ENCODE measurements around the gene LAMA2.

Gene LAMA2

DNA sequence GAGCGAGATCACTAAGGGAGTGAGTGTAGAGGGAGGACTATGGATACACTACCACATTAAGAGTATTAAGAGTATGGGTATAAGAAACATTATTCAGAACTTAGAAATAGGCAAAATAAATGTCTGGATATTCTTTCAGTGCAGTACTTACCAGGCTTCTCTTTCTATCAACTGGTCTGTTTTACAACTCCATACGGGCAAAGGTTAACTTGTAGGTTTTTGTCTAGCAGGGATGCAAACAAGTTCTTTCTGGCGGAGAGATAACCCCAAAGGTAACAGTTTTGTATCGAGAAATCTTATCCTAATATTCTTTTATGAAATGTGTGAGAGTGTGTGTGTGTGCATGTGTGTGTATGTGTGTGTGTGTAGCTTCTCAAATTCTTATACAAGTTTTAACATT is 640.9 kb downstream of the LAMA2 start:
- Histone ChIP-seq H3K4me3 (ENCODE audit: low read depth in 1 of 2, low read length in 2 of 2) (no peak overlapping the region), H3K4me1 (ENCODE audit: insufficient read depth, low read length) (no peaks in the 10 kb centered on the region), H3K27ac (ENCODE audit: low read depth, low read length) (no peak overlapping the region), H3K36me3 (ENCODE audit: insufficient read depth, low read length) (no peaks in the 10 kb centered on the region), H3K27me3 (ENCODE audit: control insufficient read depth in 1 of 2, insufficient read depth in 2 of 2, low read length in 2 of 2) (no peaks in the 10 kb centered on the region), H3K9me3 (ENCODE audit: low read length) (no peaks in the 10 kb centered on the region), H3K9ac (ENCODE audit: low read length) (no peak overlapping the region)

- Histone ChIP-seq H3K9me3 (ENCODE audit: low read length) (no peaks in the 10 kb centered on the region), H3K36me3 (ENCODE audit: insufficient read depth, low read length) (no peaks in the 10 kb centered on the region), H3K27ac (ENCODE audit: low read depth, low read length) (no peak overlapping the region), H3K4me3 (ENCODE audit: low read depth in 1 of 2, low read length in 2 of 2) (no peak overlapping the region), H3K9ac (ENCODE audit: low read length) (no peak overlapping the region), H3K27me3 (ENCODE audit: control insufficient read depth in 1 of 2, insufficient read depth in 2 of 2, low read length in 2 of 2) (no peaks in the 10 kb centered on the region), H3K4me1 (ENCODE audit: insufficient read depth, low read length) (no peaks in the 10 kb centered on the region)
These were observed 642.1 kb downstream of the LAMA2 start for GRCh38 chr6:129525055-129525454.

- H3K4me3 ChIP-seq (ENCODE audit: low read depth in 1 of 2, low read length in 2 of 2) = no peak overlapping the region
- no peak overlapping the region for H3K27ac ChIP-seq (ENCODE audit: low read depth, low read length)
- H3K4me1 ChIP-seq (ENCODE audit: insufficient read depth, low read length) = no peaks in the 10 kb centered on the region
- H3K27me3 ChIP-seq (ENCODE audit: control insufficient read depth in 1 of 2, insufficient read depth in 2 of 2, low read length in 2 of 2) = no peaks in the 10 kb centered on the region
- no peaks in the 10 kb centered on the region for H3K36me3 ChIP-seq (ENCODE audit: insufficient read depth, low read length)
- H3K9me3 ChIP-seq (ENCODE audit: low read length) = no peaks in the 10 kb centered on the region
- H3K9ac ChIP-seq (ENCODE audit: low read length) = no peak overlapping the region
These were observed 652.0 kb downstream of the LAMA2 start for GRCh38 chr6:129534926-129535325.

DNA sequence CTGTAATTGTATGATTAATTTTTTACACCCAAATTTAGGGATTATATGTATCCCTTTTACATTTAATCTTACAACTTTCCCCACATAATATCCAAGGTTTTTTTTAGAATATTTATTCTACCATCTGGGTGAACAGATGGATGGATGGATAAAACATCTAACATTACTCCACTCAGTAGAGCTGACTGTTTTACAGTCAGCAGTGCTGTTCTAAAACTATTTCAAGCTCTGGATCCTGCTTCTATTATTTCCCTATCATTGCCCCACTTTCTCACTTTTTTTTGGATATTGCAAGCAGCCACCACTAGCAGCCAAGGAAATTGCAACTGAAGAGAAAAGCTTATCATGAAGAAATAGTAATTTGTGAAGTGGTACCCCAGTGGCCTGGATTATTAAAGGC is 653.3 kb downstream of the LAMA2 start:
- no peak overlapping the region for H3K9ac ChIP-seq (ENCODE audit: low read length)
- H3K4me1 ChIP-seq (ENCODE audit: insufficient read depth, low read length) = no peaks in the 10 kb centered on the region
- H3K36me3 ChIP-seq (ENCODE audit: insufficient read depth, low read length) = no peaks in the 10 kb centered on the region
- H3K9me3 ChIP-seq (ENCODE audit: low read length) = no peaks in the 10 kb centered on the region
- no peaks in the 10 kb centered on the region for H3K27me3 ChIP-seq (ENCODE audit: control insufficient read depth in 1 of 2, insufficient read depth in 2 of 2, low read length in 2 of 2)
- no peak overlapping the region for H3K27ac ChIP-seq (ENCODE audit: low read depth, low read length)
- no peak overlapping the region for H3K4me3 ChIP-seq (ENCODE audit: low read depth in 1 of 2, low read length in 2 of 2)

- H3K4me1 ChIP-seq (ENCODE audit: insufficient read depth, low read length) = no peaks in the 10 kb centered on the region
These were observed 656.1 kb downstream of the LAMA2 start for GRCh38 chr6:129539032-129539431.

GRCh38 chr6:129542705-129543104 is 659.8 kb downstream of the LAMA2 start:
- H3K9ac ChIP-seq (ENCODE audit: low read length) = no peak overlapping the region
- H3K36me3 ChIP-seq (ENCODE audit: insufficient read depth, low read length) = no peaks in the 10 kb centered on the region

More at GRCh38 chr6:129539032-129539431, 656.1 kb downstream of the LAMA2 start:
- Histone ChIP-seq H3K27ac (ENCODE audit: low read depth, low read length) (no peak overlapping the region), H3K27me3 (ENCODE audit: control insufficient read depth in 1 of 2, insufficient read depth in 2 of 2, low read length in 2 of 2) (no peaks in the 10 kb centered on the region), H3K9me3 (ENCODE audit: low read length) (no peaks in the 10 kb centered on the region), H3K9ac (ENCODE audit: low read length) (no peak overlapping the region), H3K4me3 (ENCODE audit: low read depth in 1 of 2, low read length in 2 of 2) (no peak overlapping the region), H3K36me3 (ENCODE audit: insufficient read depth, low read length) (no peaks in the 10 kb centered on the region)

DNA sequence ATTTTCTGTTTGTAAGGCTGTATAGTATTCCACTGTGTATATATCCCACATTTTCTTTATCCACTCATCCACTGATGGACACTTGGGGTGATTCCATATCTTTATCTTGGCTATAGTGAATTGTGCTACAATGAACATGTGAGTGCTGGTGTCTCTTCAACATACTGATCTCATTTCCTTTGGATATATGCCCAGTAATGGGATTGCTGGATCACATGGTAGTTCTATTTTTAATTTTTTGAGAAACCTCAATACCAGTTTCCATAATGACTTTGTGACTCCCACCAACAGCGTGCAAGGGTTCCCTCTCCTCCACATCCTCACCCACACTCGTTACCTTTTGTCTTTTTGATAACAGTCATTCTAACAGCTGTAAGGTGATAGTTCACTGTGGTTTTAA is 661.0 kb downstream of the LAMA2 start:
- H3K4me1 ChIP-seq (ENCODE audit: insufficient read depth, low read length) = no peaks in the 10 kb centered on the region
- no peak overlapping the region for H3K9ac ChIP-seq (ENCODE audit: low read length)
- H3K4me3 ChIP-seq (ENCODE audit: low read depth in 1 of 2, low read length in 2 of 2) = no peak overlapping the region
- no peak overlapping the region for H3K27ac ChIP-seq (ENCODE audit: low read depth, low read length)
- H3K36me3 ChIP-seq (ENCODE audit: insufficient read depth, low read length) = no peaks in the 10 kb centered on the region
- no peaks in the 10 kb centered on the region for H3K9me3 ChIP-seq (ENCODE audit: low read length)
- H3K27me3 ChIP-seq (ENCODE audit: control insufficient read depth in 1 of 2, insufficient read depth in 2 of 2, low read length in 2 of 2) = no peaks in the 10 kb centered on the region

More at GRCh38 chr6:129542705-129543104, 659.8 kb downstream of the LAMA2 start:
- H3K27ac ChIP-seq (ENCODE audit: low read depth, low read length) = no peak overlapping the region
- no peaks in the 10 kb centered on the region for H3K9me3 ChIP-seq (ENCODE audit: low read length)
- H3K4me3 ChIP-seq (ENCODE audit: low read depth in 1 of 2, low read length in 2 of 2) = no peak overlapping the region
- H3K27me3 ChIP-seq (ENCODE audit: control insufficient read depth in 1 of 2, insufficient read depth in 2 of 2, low read length in 2 of 2) = no peaks in the 10 kb centered on the region
- H3K4me1 ChIP-seq (ENCODE audit: insufficient read depth, low read length) = no peaks in the 10 kb centered on the region

GRCh38 chr6:129544892-129545612 is 662.1 kb downstream of the LAMA2 start:
- Histone ChIP-seq H3K9ac (ENCODE audit: low read length) (no peak overlapping the region), H3K4me1 (ENCODE audit: insufficient read depth, low read length) (no peaks in the 10 kb centered on the region), H3K4me3 (ENCODE audit: low read depth in 1 of 2, low read length in 2 of 2) (no peak overlapping the region), H3K27ac (ENCODE audit: low read depth, low read length) (no peak overlapping the region), H3K9me3 (ENCODE audit: low read length) (no peaks in the 10 kb centered on the region), H3K36me3 (ENCODE audit: insufficient read depth, low read length) (no peaks in the 10 kb centered on the region), H3K27me3 (ENCODE audit: control insufficient read depth in 1 of 2, insufficient read depth in 2 of 2, low read length in 2 of 2) (no peaks in the 10 kb centered on the region)

- H3K4me3 ChIP-seq (ENCODE audit: low read depth in 1 of 2, low read length in 2 of 2) = no peak overlapping the region
- no peak overlapping the region for H3K27ac ChIP-seq (ENCODE audit: low read depth, low read length)
- H3K9ac ChIP-seq (ENCODE audit: low read length) = no peak overlapping the region
- H3K36me3 ChIP-seq (ENCODE audit: insufficient read depth, low read length) = no peaks in the 10 kb centered on the region
- H3K4me1 ChIP-seq (ENCODE audit: insufficient read depth, low read length) = no peaks in the 10 kb centered on the region
- no peaks in the 10 kb centered on the region for H3K9me3 ChIP-seq (ENCODE audit: low read length)
- no peaks in the 10 kb centered on the region for H3K27me3 ChIP-seq (ENCODE audit: control insufficient read depth in 1 of 2, insufficient read depth in 2 of 2, low read length in 2 of 2)
These were observed 663.8 kb downstream of the LAMA2 start for GRCh38 chr6:129546702-129547101.

- no peaks in the 10 kb centered on the region for H3K27me3 ChIP-seq (ENCODE audit: control insufficient read depth in 1 of 2, insufficient read depth in 2 of 2, low read length in 2 of 2)
- no peak overlapping the region for H3K27ac ChIP-seq (ENCODE audit: low read depth, low read length)
- H3K4me3 ChIP-seq (ENCODE audit: low read depth in 1 of 2, low read length in 2 of 2) = no peak overlapping the region
- H3K9ac ChIP-seq (ENCODE audit: low read length) = no peak overlapping the region
- no peaks in the 10 kb centered on the region for H3K36me3 ChIP-seq (ENCODE audit: insufficient read depth, low read length)
- H3K9me3 ChIP-seq (ENCODE audit: low read length) = no peaks in the 10 kb centered on the region
- no peaks in the 10 kb centered on the region for H3K4me1 ChIP-seq (ENCODE audit: insufficient read depth, low read length)
These were observed 668.5 kb downstream of the LAMA2 start for GRCh38 chr6:129551486-129551885.

DNA sequence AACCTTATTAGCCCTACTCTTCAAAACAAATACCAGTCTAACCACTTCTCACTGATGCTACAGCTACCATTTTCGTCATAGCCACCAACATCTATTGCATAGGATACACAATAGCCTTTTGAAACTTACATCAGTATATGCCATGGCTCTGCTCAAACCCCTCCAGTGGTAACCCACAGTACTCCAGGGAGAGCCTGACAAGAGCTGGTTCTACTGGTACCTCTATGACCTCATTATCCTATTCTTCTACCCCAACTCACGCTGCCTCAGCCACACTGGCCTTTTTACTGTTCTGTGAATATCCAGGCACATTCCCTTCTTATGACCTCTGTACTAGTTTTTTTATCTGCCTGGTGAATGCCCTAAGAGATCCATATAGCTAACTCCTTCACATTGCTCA is 669.5 kb downstream of the LAMA2 start:
- H3K4me3 ChIP-seq (ENCODE audit: low read depth in 1 of 2, low read length in 2 of 2) = no peak overlapping the region
- H3K27ac ChIP-seq (ENCODE audit: low read depth, low read length) = no peak overlapping the region
- H3K4me1 ChIP-seq (ENCODE audit: insufficient read depth, low read length) = no peaks in the 10 kb centered on the region
- no peaks in the 10 kb centered on the region for H3K27me3 ChIP-seq (ENCODE audit: control insufficient read depth in 1 of 2, insufficient read depth in 2 of 2, low read length in 2 of 2)
- no peak overlapping the region for H3K9ac ChIP-seq (ENCODE audit: low read length)
- H3K9me3 ChIP-seq (ENCODE audit: low read length) = no peaks in the 10 kb centered on the region
- H3K36me3 ChIP-seq (ENCODE audit: insufficient read depth, low read length) = no peaks in the 10 kb centered on the region

- Histone ChIP-seq H3K4me1 (ENCODE audit: insufficient read depth, low read length) (no peaks in the 10 kb centered on the region), H3K9me3 (ENCODE audit: low read length) (no peaks in the 10 kb centered on the region), H3K27me3 (ENCODE audit: control insufficient read depth in 1 of 2, insufficient read depth in 2 of 2, low read length in 2 of 2) (no peaks in the 10 kb centered on the region), H3K9ac (ENCODE audit: low read length) (no peak overlapping the region), H3K27ac (ENCODE audit: low read depth, low read length) (no peak overlapping the region), H3K36me3 (ENCODE audit: insufficient read depth, low read length) (no peaks in the 10 kb centered on the region), H3K4me3 (ENCODE audit: low read depth in 1 of 2, low read length in 2 of 2) (no peak overlapping the region)
These were observed 672.4 kb downstream of the LAMA2 start for GRCh38 chr6:129555206-129555832.

Data from muscle layer of colon (tissue), 2 donors.